Measurements from ENCODE around the gene HDAC1. TPM values are rescaled to one million over a fixed set of nuclear protein-coding genes. Genes with fewer than 3 reads are reported as not detected.

The HDAC1 gene
- total RNA-seq, 2 experiments from 2014 or later: 111 to 120 TPM

DNA sequence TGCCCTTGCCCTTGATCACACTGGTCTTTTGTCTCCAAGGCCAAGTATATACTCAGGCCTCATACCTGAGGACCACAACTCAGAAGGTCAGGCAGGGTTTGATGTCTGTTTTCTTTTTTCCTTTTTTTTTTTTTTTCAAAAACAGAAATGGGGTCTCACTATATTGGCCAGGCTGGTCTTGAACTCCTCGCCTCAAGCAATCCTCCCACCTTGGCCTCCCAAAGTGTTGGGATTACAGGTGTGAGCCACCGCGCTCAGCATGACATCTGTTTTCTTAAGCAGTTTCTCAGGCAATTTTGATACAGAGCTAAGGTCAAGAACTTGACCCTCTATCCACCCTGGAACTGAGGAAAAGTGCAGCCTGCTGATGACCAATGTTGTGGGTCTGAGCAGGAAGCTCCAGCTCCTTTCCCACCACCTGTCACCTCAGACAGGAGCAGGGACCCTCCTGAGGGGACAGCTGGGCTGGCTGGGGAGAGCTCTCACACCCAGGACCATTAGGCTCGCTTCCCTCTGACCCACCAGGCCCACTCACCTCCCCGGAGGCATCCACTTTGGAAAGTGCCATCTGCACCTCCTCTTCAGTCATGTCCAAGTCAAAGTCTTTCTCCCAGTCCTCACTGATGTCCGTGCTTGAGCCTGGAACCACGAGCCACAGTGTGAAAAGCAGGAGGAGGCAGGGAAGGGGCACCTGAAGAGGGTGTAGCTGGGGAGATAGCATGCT lies 76.2 kb downstream of the HDAC1 start:
- Mint-ChIP-seq H3K4me1 (ENCODE audit: low read depth) (peaks cover 14% of the 10 kb centered on the region), H3K36me3 (ENCODE audit: low read depth) (peaks cover 14% of the 10 kb centered on the region), H3K9me3 (no peaks in the 10 kb centered on the region), H3K4me3 (no peak overlapping the region), H3K27me3 (ENCODE audit: low read depth) (no peaks in the 10 kb centered on the region), H3K27ac (no peak overlapping the region)
- no peak for DNase-seq
- intact Hi-C loops (cut with micrococcal nuclease): no loop called here
- CTCF ChIA-PET: interaction anchor here (0.8 kb wide), 1 partner anchor 152 kb away, joined by 3 read pairs; no protein-coding TSS in a partner anchor

DNA sequence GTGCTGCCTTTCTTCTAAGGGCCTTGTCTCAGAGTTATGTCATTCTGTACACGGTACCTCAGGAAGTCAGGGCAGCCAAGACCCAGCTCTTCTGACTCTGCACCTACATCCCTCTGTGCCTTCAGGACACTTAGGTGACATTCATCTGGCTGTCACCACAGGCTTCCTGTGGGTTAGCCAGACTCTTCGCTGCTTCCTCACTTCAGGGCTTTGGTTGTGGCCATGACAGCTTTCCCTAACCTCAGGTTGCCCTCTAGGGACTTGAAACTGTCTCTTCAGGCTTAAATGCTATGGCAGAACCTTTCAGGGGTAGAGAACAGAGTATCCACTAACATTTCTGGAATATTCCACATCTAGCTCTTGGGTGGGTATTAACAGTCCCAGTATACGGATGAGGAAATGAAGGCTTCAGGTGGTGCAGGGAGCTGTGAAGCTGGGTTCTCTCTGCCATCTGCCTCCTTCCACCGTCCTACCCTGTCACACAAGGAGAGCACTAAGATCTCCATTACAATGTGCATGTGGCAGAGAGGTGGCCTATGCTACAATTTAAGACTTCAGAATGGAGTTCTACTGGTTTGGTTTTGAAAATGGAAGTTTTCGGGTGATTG lies 80.4 kb downstream of the HDAC1 start:
- no peaks in the 10 kb centered on the region for H3K27me3 Mint-ChIP-seq (ENCODE audit: low read depth)
- intact Hi-C loops (cut with micrococcal nuclease): loop anchor here (2.0 kb wide), 1 partner anchor 37 kb away; no protein-coding TSS in a partner anchor
- peak overlapping the region; percentile 21 for H3K27ac Mint-ChIP-seq
- CTCF ChIA-PET: interaction anchor here (0.6 to 2.0 kb wide), 7 partner anchors 29 to 364 kb away, joined by 3 to 10 read pairs (median 3); no protein-coding TSS in a partner anchor
- peaks cover 16% of the 10 kb centered on the region for H3K4me1 Mint-ChIP-seq (ENCODE audit: low read depth)
- peaks cover 12% of the 10 kb centered on the region for H3K36me3 Mint-ChIP-seq (ENCODE audit: low read depth)
- H3K4me3 Mint-ChIP-seq: no peak overlapping the region
- H3K9me3 Mint-ChIP-seq: no peaks in the 10 kb centered on the region
- peak; percentile 55 for DNase-seq

- Mint-ChIP-seq H3K27me3 (ENCODE audit: low read depth) (no peaks in the 10 kb centered on the region), H3K36me3 (ENCODE audit: low read depth) (peaks cover 18% of the 10 kb centered on the region), H3K4me1 (ENCODE audit: low read depth) (peaks cover 16% of the 10 kb centered on the region), H3K4me3 (no peak overlapping the region), H3K27ac (no peak overlapping the region), H3K9me3 (no peaks in the 10 kb centered on the region)
- intact Hi-C loops (cut with micrococcal nuclease): loop anchor here (2.0 kb wide), 1 partner anchor 39 kb away; no protein-coding TSS in a partner anchor
- DNase-seq: no peak
- CTCF ChIA-PET: interaction anchor here (0.5 kb wide), 1 partner anchor 159 kb away, joined by 4 read pairs; no protein-coding TSS in a partner anchor
Observed at GRCh38 chr1:32373996-32374592, 82.2 kb downstream of the HDAC1 start.

DNA sequence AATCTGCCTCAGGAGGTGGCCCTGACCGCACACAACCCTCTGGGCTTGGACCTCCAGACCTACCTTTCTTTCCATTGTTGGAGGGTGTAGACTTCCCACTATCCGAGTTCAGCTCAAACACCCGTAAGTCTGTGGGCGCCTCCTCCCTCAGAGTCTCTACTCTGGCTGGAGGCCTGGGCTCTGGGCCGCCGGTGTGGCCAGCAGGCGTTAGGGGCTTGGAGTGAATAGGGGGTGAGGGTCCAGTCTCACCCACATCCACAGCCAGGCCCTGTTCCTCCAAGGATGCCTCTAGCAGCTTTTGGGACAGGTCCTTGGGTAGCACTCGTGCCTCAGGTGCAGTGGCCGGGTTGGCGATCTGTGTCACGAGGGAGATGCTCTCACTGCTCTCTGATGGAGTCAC lies 84.3 kb downstream of the HDAC1 start:
- intact Hi-C loops (cut with micrococcal nuclease): no loop called here
- peaks cover 16% of the 10 kb centered on the region for H3K4me1 Mint-ChIP-seq (ENCODE audit: low read depth)
- DNase-seq: no peak
- H3K4me3 Mint-ChIP-seq: no peak overlapping the region
- no peaks in the 10 kb centered on the region for H3K9me3 Mint-ChIP-seq
- peaks cover 26% of the 10 kb centered on the region for H3K36me3 Mint-ChIP-seq (ENCODE audit: low read depth)
- H3K27ac Mint-ChIP-seq: no peak overlapping the region
- CTCF ChIA-PET: interaction anchor here (0.7 kb wide), 1 partner anchor 234 kb away, joined by 3 read pairs; no protein-coding TSS in a partner anchor
- H3K27me3 Mint-ChIP-seq (ENCODE audit: low read depth): no peaks in the 10 kb centered on the region

GRCh38 chr1:32377541-32378220 lies 85.8 kb downstream of the HDAC1 start:
- no peak for DNase-seq
- intact Hi-C loops (cut with micrococcal nuclease): no loop called here
- Mint-ChIP-seq H3K9me3 (no peaks in the 10 kb centered on the region), H3K36me3 (ENCODE audit: low read depth) (peaks cover 21% of the 10 kb centered on the region), H3K27ac (no peak overlapping the region), H3K4me3 (no peak overlapping the region), H3K4me1 (ENCODE audit: low read depth) (peaks cover 5% of the 10 kb centered on the region), H3K27me3 (ENCODE audit: low read depth) (no peaks in the 10 kb centered on the region)
- CTCF ChIA-PET: interaction anchor here (0.6 kb wide), 1 partner anchor 19 kb away, joined by 4 read pairs; no protein-coding TSS in a partner anchor

GRCh38 chr1:32380057-32380456 lies 88.2 kb downstream of the HDAC1 start:
- Mint-ChIP-seq H3K27ac (no peak overlapping the region), H3K36me3 (ENCODE audit: low read depth) (peaks cover 17% of the 10 kb centered on the region), H3K9me3 (no peaks in the 10 kb centered on the region), H3K27me3 (ENCODE audit: low read depth) (no peaks in the 10 kb centered on the region), H3K4me3 (no peak overlapping the region), H3K4me1 (ENCODE audit: low read depth) (no peaks in the 10 kb centered on the region)
- CTCF ChIA-PET: no interaction called here
- intact Hi-C loops (cut with micrococcal nuclease): no loop called here
- DNase-seq: no peak

Other genes with a start within 250 kb of the HDAC1 start
- gene TMEM39B, start 219.1 kb upstream of the HDAC1 start, total RNA-seq: 10 to 100 TPM; 17.2 to 17.6 TPM
- gene KPNA6, start 184.0 kb upstream of the HDAC1 start, total RNA-seq: 10 to 100 TPM; 74.5 to 75.0 TPM
- 10 to 100 TPM; 84.3 to 86.2 TPM for gene TXLNA, start 112.4 kb upstream of the HDAC1 start, total RNA-seq
- 10 to 100 TPM; 13.1 to 14.8 TPM for gene CCDC28B, start 91.5 kb upstream of the HDAC1 start, total RNA-seq
- gene IQCC, start 86.4 kb upstream of the HDAC1 start, total RNA-seq: 1 to 10 TPM; 4.8 to 5.9 TPM
- not detected for gene DCDC2B, start 83.0 kb upstream of the HDAC1 start, total RNA-seq
- 1 to 10 TPM; 5.1 to 6.4 TPM for gene TMEM234, start 69.7 kb upstream of the HDAC1 start, total RNA-seq
- 100 to 1,000 TPM; 382 to 391 TPM for gene EIF3I, start 69.7 kb upstream of the HDAC1 start, total RNA-seq
- under 1 TPM; 0.38 to 0.42 TPM for gene FAM167B, start 44.9 kb upstream of the HDAC1 start, total RNA-seq
- 100 to 1,000 TPM; 156 to 164 TPM for gene LCK, start 40.8 kb upstream of the HDAC1 start, total RNA-seq
- gene MARCKSL1, start 44.1 kb downstream of the HDAC1 start, total RNA-seq: 10 to 100 TPM; 14.4 to 15.9 TPM
- gene FAM229A, start 70.4 kb downstream of the HDAC1 start, total RNA-seq: 1 to 10 TPM; 2.1 to 3.4 TPM
- gene TSSK3, start 70.5 kb downstream of the HDAC1 start, total RNA-seq: 1 to 10 TPM in 1 of 2 experiments, under 1 TPM in 1; 0.84 to 1.9 TPM
- 10 to 100 TPM; 35.2 to 38.3 TPM for gene BSDC1, start 102.4 kb downstream of the HDAC1 start, total RNA-seq
- gene ZBTB8B, start 173.0 kb downstream of the HDAC1 start, total RNA-seq: not detected
- under 1 TPM; 0.21 to 0.35 TPM for gene ZBTB8A, start 247.3 kb downstream of the HDAC1 start, total RNA-seq